Measurements from ENCODE around the gene PPP6C.

DNA sequence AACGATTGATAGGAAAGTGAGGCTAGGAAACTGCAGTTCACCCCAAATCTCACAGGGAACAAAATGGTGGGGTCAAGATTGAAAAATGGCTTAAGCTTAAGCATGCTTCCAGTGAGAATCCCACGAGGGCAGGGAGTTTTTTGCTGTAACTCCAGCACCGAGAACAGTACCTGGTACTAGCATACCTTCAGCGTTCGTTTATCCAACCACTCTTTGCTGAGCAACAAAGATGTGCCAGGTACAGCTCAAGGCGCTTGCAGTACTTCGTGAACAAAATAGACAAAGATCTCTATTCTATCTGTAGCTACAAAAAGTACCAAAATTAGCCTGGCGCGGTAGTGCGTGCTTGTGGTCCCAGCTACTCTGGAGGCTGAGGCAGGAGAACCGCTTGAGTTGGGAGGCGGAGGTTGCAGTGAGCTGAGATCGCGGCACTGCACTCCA, 778 bp upstream of the PPP6C start:
- TF ChIP-seq, protein P1, sequence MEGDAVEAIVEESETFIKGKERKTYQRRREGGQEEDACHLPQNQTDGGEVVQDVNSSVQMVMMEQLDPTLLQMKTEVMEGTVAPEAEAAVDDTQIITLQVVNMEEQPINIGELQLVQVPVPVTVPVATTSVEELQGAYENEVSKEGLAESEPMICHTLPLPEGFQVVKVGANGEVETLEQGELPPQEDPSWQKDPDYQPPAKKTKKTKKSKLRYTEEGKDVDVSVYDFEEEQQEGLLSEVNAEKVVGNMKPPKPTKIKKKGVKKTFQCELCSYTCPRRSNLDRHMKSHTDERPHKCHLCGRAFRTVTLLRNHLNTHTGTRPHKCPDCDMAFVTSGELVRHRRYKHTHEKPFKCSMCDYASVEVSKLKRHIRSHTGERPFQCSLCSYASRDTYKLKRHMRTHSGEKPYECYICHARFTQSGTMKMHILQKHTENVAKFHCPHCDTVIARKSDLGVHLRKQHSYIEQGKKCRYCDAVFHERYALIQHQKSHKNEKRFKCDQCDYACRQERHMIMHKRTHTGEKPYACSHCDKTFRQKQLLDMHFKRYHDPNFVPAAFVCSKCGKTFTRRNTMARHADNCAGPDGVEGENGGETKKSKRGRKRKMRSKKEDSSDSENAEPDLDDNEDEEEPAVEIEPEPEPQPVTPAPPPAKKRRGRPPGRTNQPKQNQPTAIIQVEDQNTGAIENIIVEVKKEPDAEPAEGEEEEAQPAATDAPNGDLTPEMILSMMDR (IDR thresholded peaks at IDR 0.05): no peak
- TF ChIP-seq POLR2A (IDR thresholded peaks at IDR 0.05): no peak

All from esophagus squamous epithelium (tissue), 4 donors.